HepG2 (cell line): Measurements from ENCODE around the gene RNF125. TPM values are rescaled to one million over a fixed set of nuclear protein-coding genes. Genes with fewer than 3 reads are reported as not detected.
"Not testable (repeated sequence)": the region's sequence is repeated elsewhere in the genome, so short reads cannot be mapped to it uniquely, and the experiment has no call there.

Experiments
- ATAC-seq: fragments of 200-7000 bp; cut with Tn5 transposase; 3 replicates; pipeline ENCODE4 v1.9.1; 2020; ENCODE audit warnings: mild to moderate bottlenecking, moderate library complexity
- BruUV-seq: library from RNA; stranded (reverse); fragments of 400-500 nt; replicated peaks from 2 replicates; lab custom pipeline; 2021; lab: Mats Ljungman, UMichigan
- CTCF ChIA-PET: fragments of 300-600 bp; formaldehyde crosslinking; extraction: SDS; loops from one replicate; lab custom pipeline; 2021; ENCODE audit warnings: low total read pairs, inconsistent platforms, low intra/inter-chr PET ratio; lab: Yijun Ruan, JAX
- POLR2A ChIA-PET: fragments of 350-600 bp; sonication (Branson Sonifier 250); formaldehyde crosslinking; loops from one replicate; lab custom pipeline; 2020; ENCODE audit warnings: antibody characterized with exemption, inconsistent platforms; lab: Yijun Ruan, JAX
- DNase-seq: peaks from one replicate; pipeline ENCODE4 v3.0.0-alpha.2; 2015; ENCODE audit warnings: low spot score
- FAIRE-seq: peaks from 3 replicates; lab custom pipeline; 2011; peaks lifted over from hg19 to GRCh38; lab: Jason Lieb, UNC
- H2AFZ ChIP-seq: one replicate; pipeline ENCODE4 v1.6.1; 2011; ENCODE audit warnings: low read length, inconsistent platforms
- H3K27ac ChIP-seq: fragments of 300-600 bp; 3 replicates; pipeline ENCODE4 v1.8.0; 2011; ENCODE audit warnings: mixed run types, mild to moderate bottlenecking, mixed read lengths, low read length, inconsistent platforms; ENCODE audit not compliant: insufficient read depth; ENCODE audit errors: extremely low read length
- H3K27me3 ChIP-seq, 2 experiments: fragments of 200-600 bp in 1 of 2; 2 replicates in 1 of 2; 3 replicates in 1 of 2; pipeline versions ENCODE4 v1.6.0 to v1.8.0; 2011; ENCODE audit warnings: low read length in 2 of 2, mild to moderate bottlenecking in 2 of 2, moderate library complexity in 2 of 2, inconsistent platforms in 1 of 2; ENCODE audit not compliant: insufficient read depth in 2 of 2, control insufficient read depth in 1 of 2
- H3K36me3 ChIP-seq, 2 experiments: fragments of 200-600 bp in 1 of 2; replicated peaks in 1 of 2; 2 replicates in 1 of 2; 3 replicates in 1 of 2; pipeline versions ENCODE4 v1.5.1 to v1.8.0; 2011; ENCODE audit warnings: low read length in 2 of 2, inconsistent platforms in 1 of 2; ENCODE audit not compliant: insufficient read depth in 2 of 2, control insufficient read depth in 1 of 2
- H3K4me1 ChIP-seq: 2 replicates; pipeline ENCODE4 v1.5.1; 2012; ENCODE audit warnings: low read length, inconsistent platforms; ENCODE audit not compliant: insufficient read depth
- H3K4me2 ChIP-seq: 2 replicates; pipeline ENCODE4 v1.6.0; 2011; ENCODE audit warnings: low read depth, low read length, inconsistent platforms
- H3K4me3 ChIP-seq, 3 experiments: fragments of 200-600 bp in 1 of 3; sonication (generic), shearing (Covaris generic) in 1 of 3; replicated peaks in 1 of 3; 2 replicates each; pipeline ENCODE4 v1.5.1; 2011 to 2016; ENCODE audit warnings: low read length in 3 of 3, inconsistent platforms in 2 of 3, low read depth in 2 of 3, mild to moderate bottlenecking in 2 of 3, control low read depth in 1 of 3, mixed read lengths in 1 of 3; ENCODE audit not compliant: insufficient read depth in 1 of 3
- H3K79me2 ChIP-seq: one replicate; pipeline ENCODE4 v1.6.1; 2011; ENCODE audit warnings: low read length, inconsistent platforms; ENCODE audit not compliant: insufficient read depth
- H3K9ac ChIP-seq: 2 replicates; pipeline ENCODE4 v1.6.0; 2011; ENCODE audit warnings: mild to moderate bottlenecking, low read depth, low read length, inconsistent platforms; ENCODE audit not compliant: insufficient read depth
- H3K9me3 ChIP-seq: 2 replicates; pipeline ENCODE4 v1.5.1; 2012; ENCODE audit warnings: mild to moderate bottlenecking, low read length
- H4K20me1 ChIP-seq: 2 replicates; pipeline ENCODE4 v1.6.0; 2011; ENCODE audit warnings: inconsistent platforms, mild to moderate bottlenecking, low read length, moderate library complexity; ENCODE audit not compliant: insufficient read depth
- GTF2F1 ChIP-seq: fragments of 150-350 bp; IDR thresholded peaks from 2 replicates; pipeline ENCODE4 v1.6.1; 2014; ENCODE audit warnings: low read length
- MAFF ChIP-seq: IDR thresholded peaks from 2 replicates; pipeline ENCODE4 v1.6.1; 2011; ENCODE audit warnings: low read depth, low read length, improper control_type of control experiment
- MXD4 ChIP-seq: IDR thresholded peaks from 2 replicates; pipeline ENCODE4 v1.6.1; 2016; ENCODE audit warnings: mild to moderate bottlenecking, missing biosample characterization, missing genetic modification reagents
- ZBTB8A ChIP-seq: sonication (generic); formaldehyde crosslinking; IDR thresholded peaks from 2 replicates; pipeline ENCODE4 v1.4.0; 2020; ENCODE audit warnings: mild to moderate bottlenecking, low read depth, missing genetic modification reagents, borderline replicate concordance
- WGBS: methylation state at CpG from one replicate; pipeline ENCODE4 v1.1.6; 2017; ENCODE audit warnings: low lambda C conversion rate; 5-methylcytosine and 5-hydroxymethylcytosine counted together
- in situ Hi-C: cut with HindIII; loops from 2 replicates; pipeline ENCODE4 v1.10.0; 2017; ENCODE audit warnings: low pct_unique_long_range_greater_than_20kb; ENCODE audit not compliant: extremely low pct_ligation_motif_present
- intact Hi-C: fragments of 100-400 bp; cut with micrococcal nuclease; formaldehyde crosslinking; loops from one replicate; pipeline ENCODE4 v1.10.0; 2022; ENCODE audit not compliant: unreplicated experiment
- polyA plus RNA-seq, 8 experiments: library from polyadenylated mRNA; depleted of rRNA in 3 of 8; stranded (reverse) in 7 of 8; unstranded in 1 of 8; fragments of >200 nt; fragmentation: Illumina TruSeq in 4 of 8; extraction: Trizol in 4 of 8; gene quantifications; 2 replicates each; pipeline versions ENCODE4 v1.2.1 to v1.2.3, GENCODE V29; 2011 to 2016; ENCODE audit warnings: low read depth in 4 of 8, missing spikeins in 1 of 8, mixed read lengths in 1 of 8; ENCODE audit not compliant: insufficient read depth in 1 of 8
- total RNA-seq, 5 experiments: library from RNA; depleted of rRNA; stranded (reverse); fragments of >200 nt; fragmentation: Illumina TruSeq; extraction: Trizol; gene quantifications; 2 replicates each; pipeline ENCODE4 v1.2.3, GENCODE V29; 2016; ENCODE audit warnings: low read depth in 1 of 5
- TF ChIP-seq, protein P1 (sequence below): IDR thresholded peaks from 2 replicates; pipeline ENCODE4 v1.6.1; 2016; ENCODE audit warnings: missing genetic modification reagents, missing compliant biosample characterization
- TF ChIP-seq, protein P2 (sequence below): sonication (generic); formaldehyde crosslinking; IDR thresholded peaks from 2 replicates; pipeline ENCODE4 v1.5.1; 2020; ENCODE audit warnings: missing genetic modification reagents, mild to moderate bottlenecking, borderline replicate concordance

The RNF125 gene
- total and polyA plus RNA-seq, 2 of the 13 experiments (the other 11 are each of a cell fraction or from before 2014, with no cell fraction given): 0.58 to 1.8 TPM

DNA sequence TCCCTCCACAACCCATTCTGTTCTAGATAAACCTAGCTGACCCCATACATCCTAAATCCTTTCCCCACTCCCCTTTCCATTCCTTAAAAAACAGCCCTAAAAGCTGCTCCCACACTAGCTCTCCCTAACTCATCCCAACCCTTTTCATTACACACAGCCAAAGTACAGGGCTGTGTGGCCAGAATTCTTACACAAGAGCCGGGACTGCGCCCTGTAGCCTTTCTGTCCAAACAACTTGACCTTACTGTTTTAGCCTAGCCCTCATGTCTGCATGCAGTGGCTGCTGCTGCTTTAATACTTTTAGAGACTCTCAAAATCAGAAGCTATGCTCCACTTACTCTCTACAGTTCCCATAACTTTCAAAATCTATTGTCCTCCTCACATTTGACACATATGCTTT is 14.8 kb upstream of the RNF125 start:
- H3K9ac ChIP-seq, H3K36me3 ChIP-seq, intact Hi-C loops, H3K4me1 ChIP-seq, H3K4me2 ChIP-seq, H3K79me2 ChIP-seq, BruUV-seq, H3K4me3 ChIP-seq, ATAC-seq, H2AFZ ChIP-seq, H3K27me3 ChIP-seq, POLR2A ChIA-PET, H3K9me3 ChIP-seq, in situ Hi-C loops, H3K27ac ChIP-seq, CTCF ChIA-PET, FAIRE-seq, H4K20me1 ChIP-seq, DNase-seq: not testable (repeated sequence)
- 0% methylated on average over 2 of the region's 2 CpGs for WGBS

DNA sequence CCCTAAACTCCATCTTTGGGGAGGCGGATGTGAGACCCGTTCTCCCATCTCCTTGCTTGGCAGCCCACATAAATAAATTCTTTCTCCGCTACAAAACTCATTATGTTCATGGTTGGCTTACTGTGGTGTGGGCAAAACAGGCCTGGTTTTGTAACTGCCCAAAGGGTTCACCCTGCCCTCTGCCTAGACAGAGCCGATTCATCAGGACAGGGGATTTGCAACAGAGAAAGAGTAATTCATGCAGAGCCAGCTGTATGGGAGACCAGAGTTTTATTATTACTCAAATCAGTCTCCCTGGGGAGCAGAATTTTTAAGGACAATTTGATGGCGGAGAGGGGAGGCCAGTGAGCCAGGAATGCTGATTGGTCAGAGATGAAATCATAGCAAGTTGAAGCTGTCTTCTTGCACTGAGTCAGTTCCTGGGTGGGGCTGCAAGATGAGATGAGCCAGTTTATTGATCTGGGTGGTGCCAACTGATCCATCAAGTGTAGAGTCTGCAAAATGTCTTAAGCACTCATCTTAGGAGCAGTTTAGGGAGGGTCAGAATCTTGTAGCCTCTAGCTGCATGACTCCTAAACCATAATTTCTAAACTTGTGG is 8.4 kb upstream of the RNF125 start:
- intact Hi-C loops (no loop called here), in situ Hi-C loops (no loop called here)
- CTCF ChIA-PET: no interaction called here

More for the DNA sequence above, 8.4 kb upstream of the RNF125 start:
- Histone ChIP-seq H3K79me2 (no peaks in the 10 kb centered on the region), H3K4me3 (no peak overlapping the region), H3K27ac (no peak overlapping the region), H3K4me1 (no peaks in the 10 kb centered on the region), H3K36me3 (no peaks in the 10 kb centered on the region), H2AFZ (no peak overlapping the region), H3K9ac (no peak overlapping the region), H3K9me3 (no peaks in the 10 kb centered on the region), H3K4me2 (no peak overlapping the region), H4K20me1 (no peaks in the 10 kb centered on the region), H3K27me3 (peaks cover 0 to 6% of the 10 kb centered on the region in 2 experiments; a peak in 1 of 5 replicates)
- WGBS: 68% methylated on average over 5 of the region's 5 CpGs
- TF ChIP-seq GTF2F1: no peak
- TF ChIP-seq, protein P1, sequence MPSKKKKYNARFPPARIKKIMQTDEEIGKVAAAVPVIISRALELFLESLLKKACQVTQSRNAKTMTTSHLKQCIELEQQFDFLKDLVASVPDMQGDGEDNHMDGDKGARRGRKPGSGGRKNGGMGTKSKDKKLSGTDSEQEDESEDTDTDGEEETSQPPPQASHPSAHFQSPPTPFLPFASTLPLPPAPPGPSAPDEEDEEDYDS (CRISPR knock-in tag): no peak
- TF ChIP-seq, protein P2, sequence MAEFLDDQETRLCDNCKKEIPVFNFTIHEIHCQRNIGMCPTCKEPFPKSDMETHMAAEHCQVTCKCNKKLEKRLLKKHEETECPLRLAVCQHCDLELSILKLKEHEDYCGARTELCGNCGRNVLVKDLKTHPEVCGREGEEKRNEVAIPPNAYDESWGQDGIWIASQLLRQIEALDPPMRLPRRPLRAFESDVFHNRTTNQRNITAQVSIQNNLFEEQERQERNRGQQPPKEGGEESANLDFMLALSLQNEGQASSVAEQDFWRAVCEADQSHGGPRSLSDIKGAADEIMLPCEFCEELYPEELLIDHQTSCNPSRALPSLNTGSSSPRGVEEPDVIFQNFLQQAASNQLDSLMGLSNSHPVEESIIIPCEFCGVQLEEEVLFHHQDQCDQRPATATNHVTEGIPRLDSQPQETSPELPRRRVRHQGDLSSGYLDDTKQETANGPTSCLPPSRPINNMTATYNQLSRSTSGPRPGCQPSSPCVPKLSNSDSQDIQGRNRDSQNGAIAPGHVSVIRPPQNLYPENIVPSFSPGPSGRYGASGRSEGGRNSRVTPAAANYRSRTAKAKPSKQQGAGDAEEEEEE: no peak
- TF ChIP-seq MXD4 (CRISPR knock-in tag): no peak
- no peak for TF ChIP-seq MAFF
- no peak for TF ChIP-seq ZBTB8A
- POLR2A ChIA-PET: no interaction called here
- FAIRE-seq (no peak), DNase-seq (no peak), ATAC-seq (no peak)
- no TSS peak for BruUV-seq
